H1 (cell line): ENCODE measurements around the gene CACNA1C. TPM values are rescaled to one million over a fixed set of nuclear protein-coding genes. Genes with fewer than 3 reads are reported as not detected.

ENCODE experiments used
- CTCF ChIA-PET: fragments of 300-600 bp; sonication (Branson Sonifier 250); formaldehyde crosslinking; loops from one replicate; lab custom pipeline; 2021; ENCODE audit not compliant: partially characterized antibody; lab: Charles Lee
- POLR2A ChIA-PET: fragments of 300-600 bp; sonication (Branson Sonifier 250); formaldehyde crosslinking; loops from one replicate; lab custom pipeline; 2021; ENCODE audit warnings: inconsistent platforms; ENCODE audit not compliant: partially characterized antibody; lab: Charles Lee
- DNase-seq, 2 experiments: peaks; one replicate each; pipeline versions ENCODE4 v3.0.0 to v3.0.0-alpha.2; 2010 to 2022; ENCODE audit warnings: low spot score in 2 of 2, low read depth in 1 of 2, mixed read lengths in 1 of 2
- FAIRE-seq: peaks from 2 replicates; lab custom pipeline; 2011; peaks lifted over from hg19 to GRCh38; lab: Jason Lieb, UNC
- H2AFZ ChIP-seq: 2 replicates; pipeline ENCODE4 v1.8.1; 2012; ENCODE audit warnings: low read length, inconsistent platforms
- H2AK5ac ChIP-seq: 2 replicates; pipeline ENCODE4 v1.6.1; 2013; ENCODE audit warnings: low read depth, low read length
- H2BK120ac ChIP-seq: replicated peaks from 2 replicates; pipeline ENCODE3; 2013; ENCODE audit warnings: low read depth, low read length, inconsistent platforms
- H2BK12ac ChIP-seq: 2 replicates; pipeline ENCODE4 v1.6.1; 2013; ENCODE audit warnings: low read depth, low read length
- H2BK15ac ChIP-seq: 2 replicates; pipeline ENCODE4 v1.6.1; 2013; ENCODE audit warnings: low read length
- H2BK20ac ChIP-seq: 2 replicates; pipeline ENCODE4 v1.6.1; 2013; ENCODE audit warnings: low read length
- H2BK5ac ChIP-seq: 2 replicates; pipeline ENCODE4 v1.6.1; 2013; ENCODE audit warnings: low read depth, low read length
- H3K14ac ChIP-seq: 2 replicates; pipeline ENCODE4 v1.6.1; 2013; ENCODE audit warnings: inconsistent platforms; ENCODE audit not compliant: insufficient read length
- H3K18ac ChIP-seq: 2 replicates; pipeline ENCODE4 v1.6.1; 2013; ENCODE audit warnings: low read length; ENCODE audit errors: extremely low read depth
- H3K23ac ChIP-seq: 2 replicates; pipeline ENCODE4 v1.6.1; 2013; ENCODE audit warnings: inconsistent platforms; ENCODE audit not compliant: insufficient read length
- H3K23me2 ChIP-seq: 2 replicates; pipeline ENCODE4 v1.6.1; 2013; ENCODE audit warnings: low read depth, low read length
- H3K27ac ChIP-seq: 2 replicates; pipeline ENCODE4 v1.6.1; 2011; ENCODE audit warnings: low read depth, low read length, inconsistent platforms
- H3K27me3 ChIP-seq, 4 experiments: replicated peaks in 1 of 4; 1 replicate in 1 of 4; 2 replicates in 3 of 4; pipeline versions ENCODE4 v1.6.1 to v1.8.1; 2011 to 2013; ENCODE audit warnings: low read length in 3 of 4, mild to moderate bottlenecking in 3 of 4, inconsistent platforms in 2 of 4, mixed read lengths in 2 of 4, moderate library complexity in 1 of 4; ENCODE audit not compliant: control insufficient read depth in 3 of 4, insufficient read depth in 3 of 4; ENCODE audit errors: extremely low read depth in 1 of 4
- H3K36me3 ChIP-seq, 4 experiments: 2 replicates each; pipeline versions ENCODE4 v1.6.1 to v1.8.1; 2011 to 2013; ENCODE audit warnings: mild to moderate bottlenecking in 4 of 4, low read length in 3 of 4, moderate library complexity in 2 of 4, control low read depth in 1 of 4, inconsistent platforms in 1 of 4; ENCODE audit not compliant: insufficient read depth in 4 of 4, control insufficient read depth in 2 of 4
- H3K4ac ChIP-seq: replicated peaks from 2 replicates; pipeline ENCODE3; 2013; ENCODE audit warnings: low read length, low read depth, mixed read lengths, inconsistent platforms; ENCODE audit not compliant: insufficient read length
- H3K4me1 ChIP-seq, 4 experiments: replicated peaks in 1 of 4; 1 replicate in 1 of 4; 2 replicates in 3 of 4; pipeline versions ENCODE4 v1.6.1 to v1.8.1; 2011 to 2013; ENCODE audit warnings: low read length in 3 of 4, inconsistent platforms in 2 of 4, mixed read lengths in 1 of 4; ENCODE audit not compliant: insufficient read depth in 4 of 4, control insufficient read depth in 3 of 4
- H3K4me2 ChIP-seq, 2 experiments: 2 replicates each; pipeline versions ENCODE4 v1.6.1 to v1.8.1; 2011 to 2013; ENCODE audit warnings: low read depth in 2 of 2, low read length in 2 of 2, control low read depth in 1 of 2, inconsistent platforms in 1 of 2, mild to moderate bottlenecking in 1 of 2; ENCODE audit not compliant: insufficient read depth in 1 of 2
- H3K4me3 ChIP-seq, 4 experiments: fragments of 200-600, 300-600 bp in 1 of 4; sonication (generic), shearing (Covaris generic), sonication (Bioruptor Twin) in 1 of 4; 2 replicates each; pipeline versions ENCODE4 v1.5.1 to v1.8.1; 2011 to 2016; ENCODE audit warnings: low read length in 4 of 4, low read depth in 3 of 4, control low read depth in 2 of 4, inconsistent platforms in 2 of 4, mild to moderate bottlenecking in 2 of 4, mixed read lengths in 1 of 4, moderate library complexity in 1 of 4; ENCODE audit not compliant: insufficient read depth in 2 of 4; ENCODE audit errors: extremely low read depth in 1 of 4
- H3K56ac ChIP-seq: replicated peaks from 2 replicates; pipeline ENCODE3; 2013; ENCODE audit warnings: low read depth, mild to moderate bottlenecking, mixed read lengths, low read length, inconsistent platforms; ENCODE audit not compliant: insufficient read length
- H3K79me1 ChIP-seq: 2 replicates; pipeline ENCODE4 v1.6.1; 2013; ENCODE audit warnings: low read depth, low read length, control low read depth
- H3K79me2 ChIP-seq, 2 experiments: 2 replicates each; pipeline versions ENCODE4 v1.6.1 to v1.8.1; 2012 to 2013; ENCODE audit warnings: low read length in 2 of 2, mild to moderate bottlenecking in 2 of 2, inconsistent platforms in 1 of 2; ENCODE audit not compliant: insufficient read depth in 2 of 2, control insufficient read depth in 1 of 2
- H3K9ac ChIP-seq, 4 experiments: replicated peaks in 1 of 4; 1 replicate in 1 of 4; 2 replicates in 3 of 4; pipeline versions ENCODE4 v1.6.1 to v1.8.1; 2011 to 2013; ENCODE audit warnings: low read depth in 3 of 4, low read length in 3 of 4, control low read depth in 2 of 4, mild to moderate bottlenecking in 2 of 4, moderate library complexity in 2 of 4, inconsistent platforms in 1 of 4; ENCODE audit errors: extremely low read depth in 1 of 4
- H3K9me3 ChIP-seq, 2 experiments: 2 replicates each; pipeline versions ENCODE4 v1.6.1 to v1.8.1; 2012 to 2013; ENCODE audit warnings: mild to moderate bottlenecking in 2 of 2, moderate library complexity in 2 of 2, control low read depth in 1 of 2, inconsistent platforms in 1 of 2, low read depth in 1 of 2, low read length in 1 of 2, mixed read lengths in 1 of 2; ENCODE audit not compliant: insufficient read depth in 2 of 2
- H4K20me1 ChIP-seq, 2 experiments: replicated peaks in 1 of 2; 2 replicates each; pipeline versions ENCODE3 to v1.8.1; 2011 to 2013; ENCODE audit warnings: inconsistent platforms in 2 of 2, low read length in 2 of 2, mild to moderate bottlenecking in 1 of 2; ENCODE audit not compliant: insufficient read depth in 2 of 2, control insufficient read depth in 1 of 2
- H4K5ac ChIP-seq: 2 replicates; pipeline ENCODE4 v1.6.1; 2013; ENCODE audit warnings: low read length, low read depth, mixed read lengths, inconsistent platforms; ENCODE audit not compliant: insufficient read length
- H4K8ac ChIP-seq: 2 replicates; pipeline ENCODE4 v1.8.0; 2013; ENCODE audit warnings: mild to moderate bottlenecking, moderate library complexity, low read length, inconsistent platforms; ENCODE audit not compliant: insufficient read depth; ENCODE audit errors: extremely low read depth
- H4K91ac ChIP-seq: replicated peaks from 2 replicates; pipeline ENCODE3; 2013; ENCODE audit warnings: low read length, mixed read lengths, inconsistent platforms; ENCODE audit not compliant: insufficient read length
- EZH2 ChIP-seq: fragments of 200-600 bp; sonication (generic); IDR thresholded peaks from 2 replicates; pipeline ENCODE4 v1.7.1; 2012; ENCODE audit warnings: low read depth, mild to moderate bottlenecking, moderate library complexity, low read length, inconsistent platforms; ENCODE audit not compliant: severe bottlenecking
- GABPA ChIP-seq: IDR thresholded peaks from 2 replicates; pipeline ENCODE4 v1.6.1; 2011; ENCODE audit warnings: mild to moderate bottlenecking, low read length, moderate library complexity, borderline replicate concordance; ENCODE audit not compliant: insufficient read depth
- POU5F1 ChIP-seq: IDR thresholded peaks from 2 replicates; pipeline ENCODE4 v1.6.1; 2011; ENCODE audit warnings: low read depth, mild to moderate bottlenecking, low read length, moderate library complexity
- SAP30 ChIP-seq: fragments of 300-600 bp; sonication (generic); IDR thresholded peaks from 2 replicates; pipeline ENCODE4 v1.7.1; 2012; ENCODE audit warnings: low read length, moderate library complexity, mild to moderate bottlenecking, inconsistent platforms; ENCODE audit not compliant: insufficient read depth, insufficient replicate concordance
- SIX5 ChIP-seq: IDR thresholded peaks from 2 replicates; pipeline ENCODE4 v1.6.1; 2011; ENCODE audit warnings: mild to moderate bottlenecking, low read depth, low read length
- SUZ12 ChIP-seq: fragments of 200-600 bp; sonication (generic); IDR thresholded peaks from 2 replicates; pipeline ENCODE4 v1.6.1; 2012; ENCODE audit warnings: mild to moderate bottlenecking, inconsistent platforms, low read length, moderate library complexity, mixed read lengths
- ZNF274 ChIP-seq: IDR thresholded peaks from 2 replicates; pipeline ENCODE4 v1.7.0; 2012; ENCODE audit warnings: low read length, borderline replicate concordance; ENCODE audit errors: extremely low read depth
- WGBS, 2 experiments: shearing (Covaris generic) in 1 of 2; methylation state at CpG; one replicate each; pipeline versions ENCODE4 v1.1.6 to v1.1.7; 2013 to 2015; ENCODE audit warnings: low lambda C conversion rate in 2 of 2, mixed read lengths in 2 of 2, inconsistent platforms in 1 of 2, low coverage in 1 of 2, missing lambda C conversion rate in 1 of 2; ENCODE audit not compliant: insufficient replicate concordance in 2 of 2, insufficient coverage in 1 of 2, insufficient read length in 1 of 2; ENCODE audit errors: extremely low coverage in 1 of 2, missing lambda C conversion rate in 1 of 2; 5-methylcytosine and 5-hydroxymethylcytosine counted together
- polyA plus RNA-seq, 7 experiments: library from polyadenylated mRNA; depleted of rRNA in 3 of 7; stranded (reverse) in 5 of 7; unstranded in 2 of 7; fragments of >200 nt in 5 of 7; fragments of 200-250 nt in 2 of 7; gene quantifications; 1 replicate in 5 of 7; 2 replicates in 1 of 7; 4 replicates in 1 of 7; pipeline versions ENCODE4 v1.2.1 to v1.2.3, GENCODE V29; 2011 to 2013; ENCODE audit warnings: missing spikeins in 2 of 7, mixed read lengths in 2 of 7
- total RNA-seq: library from RNA; stranded (reverse); fragmentation: NEBNext Ultra II Directional; extraction: Animal tissue kit (Norgen Biotek cat#: 25700); gene quantifications from 2 replicates; pipeline ENCODE4 v1.2.1, GENCODE V29; 2021

The CACNA1C gene
- total and polyA plus RNA-seq, 2 of the 8 experiments (the other 6 are each of a cell fraction or from before 2014, with no cell fraction given): 1.3 TPM

DNA sequence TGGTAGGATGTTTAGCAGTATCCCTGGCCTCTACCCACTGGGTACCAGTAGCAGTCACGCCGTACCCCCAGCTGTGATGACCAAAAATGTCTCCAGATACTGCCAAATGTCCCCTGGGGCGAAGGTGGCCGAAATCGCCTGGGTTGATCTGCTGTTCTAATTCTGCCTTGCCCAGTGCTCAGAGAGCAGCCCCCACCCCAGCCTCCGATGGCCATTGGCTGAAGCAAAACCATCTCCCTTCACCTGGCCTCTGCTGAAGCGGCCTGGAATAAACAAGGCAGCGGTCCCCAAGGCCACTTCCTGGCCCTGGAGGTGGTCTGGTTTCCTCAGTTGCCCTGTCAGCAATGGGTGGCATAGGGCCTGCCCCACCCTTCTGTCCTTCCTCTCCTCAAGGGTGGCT, 298.4 kb downstream of the CACNA1C start:
- DNase-seq: no peak
- WGBS, 2 experiments: 85% methylated on average over 8 of the region's 8 CpGs; no CpG with 5 or more reads in 1 of the 2 experiments
- Histone ChIP-seq H3K4me2 (no peak overlapping the region), H3K9me3 (no peaks in the 10 kb centered on the region), H4K8ac (no peak overlapping the region), H4K20me1 (no peaks in the 10 kb centered on the region), H3K23me2 (no peaks in the 10 kb centered on the region), H3K79me2 (no peaks in the 10 kb centered on the region), H3K27me3 (no peaks in the 10 kb centered on the region), H2AK5ac (no peak overlapping the region), H3K4me1 (peaks cover 0 to 4% (median 0%) of the 10 kb centered on the region in 4 experiments; a peak in 2 of 7 replicates), H3K27ac (no peak overlapping the region), H2BK15ac (no peak overlapping the region), H2BK20ac (no peak overlapping the region), H3K14ac (no peak overlapping the region), H2BK120ac (no peak overlapping the region), H3K4ac (no peak overlapping the region), H3K56ac (no peak overlapping the region), H3K18ac (no peak overlapping the region), H2AFZ (no peak overlapping the region), H2BK12ac (no peak overlapping the region), H3K79me1 (no peaks in the 10 kb centered on the region), H3K4me3 (no peak overlapping the region), H2BK5ac (no peak overlapping the region), H4K91ac (no peak overlapping the region), H3K9ac (no peak overlapping the region), H3K23ac (no peak overlapping the region), H3K36me3 (no peaks in the 10 kb centered on the region), H4K5ac (no peak overlapping the region)
- TF ChIP-seq GABPA (no peak), EZH2 (no peak), POU5F1 (no peak), SIX5 (no peak), ZNF274 (no peak), SUZ12 (no peak), SAP30 (no peak)
- FAIRE-seq: no peak
- ChIA-PET POLR2A (no interaction called here), CTCF (interaction anchor here (0.5 to 1.0 kb wide), 2 partner anchors 10 to 44 kb away, joined by 4 to 5 read pairs; no protein-coding TSS in a partner anchor)
